KMS-11 (cell line): Measurements from ENCODE around the gene HECW1.

Source experiments
- H2AFZ ChIP-seq: fragments of 200-600 bp; sonication (generic); 2 replicates; pipeline ENCODE4 v1.6.1; 2016; ENCODE audit warnings: antibody characterized with exemption, mixed run types, low read depth
- H3K27ac ChIP-seq: fragments of 200-600 bp; sonication (generic); 2 replicates; pipeline ENCODE4 v1.6.1; 2016; ENCODE audit warnings: mild to moderate bottlenecking, mixed run types
- H3K27me3 ChIP-seq: fragments of 200-600 bp; sonication (generic); 2 replicates; pipeline ENCODE4 v1.6.1; 2017; ENCODE audit warnings: mild to moderate bottlenecking, low read depth, mixed run types, moderate library complexity; ENCODE audit not compliant: insufficient read depth
- H3K36me3 ChIP-seq: fragments of 200-600 bp; sonication (generic); 2 replicates; pipeline ENCODE4 v1.6.1; 2017; ENCODE audit warnings: mild to moderate bottlenecking, mixed run types; ENCODE audit not compliant: insufficient read depth
- H3K4me1 ChIP-seq: fragments of 200-600 bp; sonication (generic); 2 replicates; pipeline ENCODE4 v1.6.1; 2016; ENCODE audit warnings: mild to moderate bottlenecking, low read depth, mixed run types; ENCODE audit not compliant: poor library complexity, severe bottlenecking
- H3K4me2 ChIP-seq: fragments of 200-600 bp; sonication (generic); 2 replicates; pipeline ENCODE4 v1.7.0; 2016; ENCODE audit warnings: mild to moderate bottlenecking, mixed run types
- H3K4me3 ChIP-seq: fragments of 200-600 bp; sonication (generic); IDR thresholded peaks from 2 replicates; pipeline ENCODE4 v1.6.1; 2017; ENCODE audit warnings: low read depth, low read length, mixed read lengths; ENCODE audit not compliant: insufficient read depth
- H3K79me2 ChIP-seq: fragments of 200-600 bp; sonication (generic); 2 replicates; pipeline ENCODE4 v1.6.1; 2016; ENCODE audit warnings: low read depth, mixed run types; ENCODE audit not compliant: insufficient read depth
- H3K9ac ChIP-seq: fragments of 200-600 bp; sonication (generic); 2 replicates; pipeline ENCODE4 v1.6.1; 2016; ENCODE audit warnings: mild to moderate bottlenecking, mixed run types
- H4K20me1 ChIP-seq: fragments of 200-600 bp; sonication (generic); 2 replicates; pipeline ENCODE4 v1.6.1; 2016; ENCODE audit warnings: mild to moderate bottlenecking, mixed run types; ENCODE audit not compliant: insufficient read depth
- CTCF ChIP-seq: fragments of 200-600 bp; sonication (generic); conservative IDR thresholded peaks from 2 replicates; pipeline ENCODE4 v1.6.1; 2017; ENCODE audit warnings: low read depth, mild to moderate bottlenecking, antibody characterized with exemption, low read length, moderate library complexity, mixed read lengths

HECW1 gene

DNA sequence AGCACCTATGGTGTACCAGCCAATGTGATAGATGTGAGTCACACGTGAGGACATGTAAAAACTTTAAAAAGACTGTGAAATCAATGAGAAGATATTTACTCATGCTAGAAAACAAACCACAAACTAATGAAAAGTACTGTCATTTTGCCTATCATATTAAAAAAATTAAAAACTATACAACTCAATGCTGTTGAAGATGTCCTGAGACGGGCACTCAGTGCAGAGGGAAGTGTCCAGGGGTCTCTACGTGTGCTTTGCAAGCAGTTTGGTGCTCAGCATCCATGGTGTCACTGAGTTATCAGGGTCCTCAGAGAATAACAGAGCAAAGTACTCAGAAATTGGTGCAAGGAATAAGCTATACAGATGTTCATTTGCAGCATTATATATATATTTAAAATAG is 162.3 kb downstream of the HECW1 start:
- H2AFZ ChIP-seq = no peak overlapping the region
- TF ChIP-seq CTCF = no peak
- H4K20me1 ChIP-seq = no peaks in the 10 kb centered on the region
- no peaks in the 10 kb centered on the region for H3K36me3 ChIP-seq
- no peaks in the 10 kb centered on the region for H3K4me1 ChIP-seq
- no peak overlapping the region for H3K27ac ChIP-seq
- H3K4me3 ChIP-seq = no peak overlapping the region
- H3K9ac ChIP-seq = no peak overlapping the region
- no peaks in the 10 kb centered on the region for H3K27me3 ChIP-seq
- H3K79me2 ChIP-seq = no peaks in the 10 kb centered on the region
- H3K4me2 ChIP-seq = no peak overlapping the region

DNA sequence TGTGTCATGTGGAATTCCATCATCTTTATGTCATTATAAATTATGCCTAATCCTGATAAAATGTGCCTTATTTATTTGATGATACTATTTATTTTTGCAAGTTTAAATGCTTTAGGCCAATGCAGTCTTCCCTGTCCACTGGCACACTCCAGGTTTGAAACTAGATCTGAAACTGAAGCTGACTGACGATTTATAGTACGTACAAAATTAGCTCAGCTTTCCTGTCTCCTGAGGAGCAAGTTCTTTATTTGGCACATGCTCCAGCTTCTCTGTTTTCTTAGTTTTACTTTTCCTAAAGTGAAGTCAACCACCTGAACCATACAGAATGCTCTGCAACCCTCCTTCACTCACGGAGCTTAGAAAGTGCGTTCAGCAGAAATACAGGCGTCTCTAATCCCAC is 164.1 kb downstream of the HECW1 start:
- Histone ChIP-seq H3K4me3 (no peak overlapping the region), H4K20me1 (no peaks in the 10 kb centered on the region), H2AFZ (no peak overlapping the region), H3K27ac (no peak overlapping the region), H3K4me2 (no peak overlapping the region), H3K4me1 (no peaks in the 10 kb centered on the region), H3K9ac (no peak overlapping the region), H3K36me3 (no peaks in the 10 kb centered on the region), H3K27me3 (no peaks in the 10 kb centered on the region), H3K79me2 (no peaks in the 10 kb centered on the region)
- no peak for TF ChIP-seq CTCF

GRCh38 chr7:43278088-43278644 is 165.7 kb downstream of the HECW1 start:
- Histone ChIP-seq H3K4me3 (no peak overlapping the region), H3K4me2 (no peak overlapping the region), H4K20me1 (no peaks in the 10 kb centered on the region), H2AFZ (no peak overlapping the region), H3K27me3 (no peaks in the 10 kb centered on the region), H3K79me2 (no peaks in the 10 kb centered on the region), H3K4me1 (no peaks in the 10 kb centered on the region), H3K27ac (no peak overlapping the region), H3K36me3 (no peaks in the 10 kb centered on the region), H3K9ac (no peak overlapping the region)
- TF ChIP-seq CTCF = no peak

DNA sequence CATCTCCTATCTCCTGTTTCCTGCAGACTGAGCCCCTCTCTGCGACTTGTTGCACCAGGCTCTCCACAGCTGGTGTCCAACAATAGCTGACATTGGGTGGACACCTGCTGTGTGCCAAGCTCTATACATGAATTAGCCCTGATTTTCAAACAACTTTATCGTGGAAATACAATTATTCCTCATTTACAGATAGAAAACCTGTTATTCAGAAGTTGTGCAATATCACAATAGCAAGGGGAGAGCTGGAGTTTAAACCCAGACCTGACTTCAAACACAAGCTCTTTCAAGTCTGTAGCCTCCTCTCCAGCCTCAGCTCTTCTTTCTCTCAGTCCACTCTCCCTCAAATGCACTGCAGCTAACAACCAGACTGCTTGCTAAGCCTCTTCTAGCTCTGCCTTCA is 168.8 kb downstream of the HECW1 start:
- Histone ChIP-seq H3K9ac (no peak overlapping the region), H3K4me3 (no peak overlapping the region), H3K4me1 (no peaks in the 10 kb centered on the region), H3K4me2 (no peak overlapping the region), H4K20me1 (no peaks in the 10 kb centered on the region), H3K27ac (no peak overlapping the region), H3K27me3 (no peaks in the 10 kb centered on the region), H3K36me3 (no peaks in the 10 kb centered on the region), H3K79me2 (no peaks in the 10 kb centered on the region), H2AFZ (no peak overlapping the region)
- TF ChIP-seq CTCF = no peak

- Histone ChIP-seq H3K4me1 (no peaks in the 10 kb centered on the region), H3K79me2 (no peaks in the 10 kb centered on the region), H3K4me3 (no peak overlapping the region), H3K27me3 (no peaks in the 10 kb centered on the region), H3K9ac (no peak overlapping the region), H4K20me1 (no peaks in the 10 kb centered on the region), H3K4me2 (no peak overlapping the region), H3K27ac (no peak overlapping the region), H2AFZ (no peak overlapping the region), H3K36me3 (no peaks in the 10 kb centered on the region)
- no peak for TF ChIP-seq CTCF
Observed at GRCh38 chr7:43283706-43284105, 171.3 kb downstream of the HECW1 start.
